ENCODE measurements around the gene ARHGDIA.

DNA sequence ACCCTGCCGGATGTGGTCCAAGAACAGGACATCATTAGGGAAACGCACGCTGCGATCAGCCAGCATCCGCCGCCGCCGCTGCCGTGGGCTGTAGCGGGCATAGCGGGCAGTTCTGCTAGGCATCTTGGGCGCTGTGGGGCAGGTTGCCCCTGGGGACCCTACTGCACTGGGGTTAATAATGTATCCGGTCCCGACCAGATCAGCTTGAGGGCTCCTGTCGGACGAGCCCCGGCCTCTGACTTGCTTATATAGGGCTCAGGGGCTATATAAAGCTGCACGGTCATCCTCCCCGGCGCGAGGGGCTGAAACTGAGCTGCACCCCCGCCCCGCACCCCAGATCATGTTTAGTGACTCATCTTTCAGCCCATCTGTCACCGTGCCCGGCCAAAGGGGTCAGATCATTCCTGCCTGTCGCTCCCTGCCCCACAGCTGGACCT is 36.3 kb downstream of the ARHGDIA start, which contains the start of gene PPP1R27:
- TF ChIP-seq CTCF (IDR thresholded peaks at IDR 0.05; ENCODE audit: poor library complexity) = no peak
- TF ChIP-seq EZH2 (IDR thresholded peaks at IDR 0.05; ENCODE audit: borderline replicate concordance) = no peak
- no peak for TF ChIP-seq EZH2phosphoT487 (IDR thresholded peaks at IDR 0.05; ENCODE audit: low read depth, severe bottlenecking, unreplicated experiment)

Measured in hepatocyte (in vitro differentiated cells).